22Rv1 (cell line): ENCODE data around the gene HOXD8.

ENCODE experiments used
- H3K27ac ChIP-seq: fragments of 450-650 bp; 2 replicates; pipeline ENCODE4 v1.5.1; 2017
- CTCF ChIP-seq: fragments of 450-650 bp; IDR thresholded peaks from 2 replicates; pipeline ENCODE4 v1.5.1; 2017; ENCODE audit warnings: mild to moderate bottlenecking
- ZFX ChIP-seq: fragments of 450-650 bp; IDR thresholded peaks from 2 replicates; pipeline ENCODE4 v1.6.1; 2017; ENCODE audit warnings: antibody characterized with exemption, borderline replicate concordance

Gene HOXD8

GRCh38 chr2:176127774-176128072 is 1.8 kb upstream of the HOXD8 start:
- TF ChIP-seq CTCF (no peak), ZFX (no peak)
- no peak overlapping the region for H3K27ac ChIP-seq

- no peak for TF ChIP-seq ZFX
- no peak for TF ChIP-seq CTCF
- no peak overlapping the region for H3K27ac ChIP-seq
Observed at GRCh38 chr2:176128172-176128981, 1.1 kb upstream of the HOXD8 start.

GRCh38 chr2:176129813-176130146 is 275 bp downstream of the HOXD8 start:
- no peak overlapping the region for H3K27ac ChIP-seq
- TF ChIP-seq CTCF = no peak
- no peak for TF ChIP-seq ZFX

GRCh38 chr2:176130147-176130956 is 847 bp downstream of the HOXD8 start:
- no peak overlapping the region for H3K27ac ChIP-seq
- TF ChIP-seq CTCF (no peak), ZFX (no peak)

DNA sequence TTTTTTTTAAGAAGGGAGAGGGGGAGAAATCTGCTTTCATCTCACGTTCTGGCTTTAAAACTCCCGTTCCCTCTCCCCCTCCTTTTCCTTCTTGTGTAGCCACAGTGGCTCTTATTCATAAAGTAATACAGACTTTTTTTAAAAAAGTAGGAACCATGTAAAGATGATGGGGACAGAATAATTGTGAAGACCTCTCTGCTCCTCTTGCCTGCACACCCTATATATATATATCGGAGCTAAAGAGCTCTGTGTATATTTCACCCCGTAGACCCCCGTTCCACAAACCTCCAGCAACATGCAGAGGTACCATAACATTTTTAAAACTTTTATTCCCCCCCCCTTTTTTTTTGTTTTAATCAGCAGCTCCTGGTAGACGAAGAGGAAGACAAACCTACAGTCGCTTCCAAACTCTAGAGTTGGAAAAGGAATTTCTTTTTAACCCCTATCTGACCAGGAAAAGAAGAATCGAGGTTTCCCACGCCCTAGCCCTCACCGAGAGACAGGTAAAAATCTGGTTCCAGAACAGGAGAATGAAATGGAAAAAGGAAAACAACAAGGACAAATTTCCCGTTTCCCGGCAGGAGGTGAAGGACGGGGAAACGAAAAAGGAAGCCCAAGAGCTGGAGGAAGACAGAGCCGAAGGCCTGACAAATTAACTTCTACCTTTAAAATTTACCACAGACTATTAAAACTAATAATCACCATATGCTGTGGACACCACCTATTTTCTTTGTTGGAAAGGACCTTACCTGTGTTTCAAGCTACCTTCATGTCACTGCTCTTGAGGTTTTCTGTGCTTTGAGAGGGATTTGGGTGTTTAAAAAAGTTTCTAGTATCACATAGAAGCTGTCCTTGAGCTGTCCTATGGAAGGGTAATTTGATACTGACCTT is 1.7 kb downstream of the HOXD8 start:
- no peak overlapping the region for H3K27ac ChIP-seq
- TF ChIP-seq ZFX (no peak), CTCF (no peak)

GRCh38 chr2:176131848-176132158 is 2.3 kb downstream of the HOXD8 start:
- H3K27ac ChIP-seq = no peak overlapping the region
- TF ChIP-seq ZFX (no peak), CTCF (no peak)
